ENCODE data around the gene SH2D1B.
"Not testable (repeated sequence)": the region's sequence is repeated elsewhere in the genome, so short reads cannot be mapped to it uniquely, and the experiment has no call there.

SH2D1B gene

GRCh38 chr1:162421258-162422164, 9.6 kb upstream of the SH2D1B start:
- no peak for DNase-seq (ENCODE audit: insufficient read length, low spot score)
- FAIRE-seq = no peak

GRCh38 chr1:162420120-162420519, 8.2 kb upstream of the SH2D1B start:
- no peak for DNase-seq (ENCODE audit: insufficient read length, low spot score)
- no peak for FAIRE-seq

More at GRCh38 chr1:162421258-162422164, 9.6 kb upstream of the SH2D1B start:
- TF ChIP-seq PAX5 (IDR thresholded peaks at IDR 0.05; ENCODE audit: insufficient read depth, low read length, severe bottlenecking) (no peak), POU2F2 (IDR thresholded peaks at IDR 0.05; ENCODE audit: low read depth, low read length) (no peak), POLR2A (IDR thresholded peaks at IDR 0.05; ENCODE audit: low read depth, low read length) (no peak), TAF1 (IDR thresholded peaks at IDR 0.05; ENCODE audit: low read depth, low read length) (no peak), POLR2AphosphoS5 (IDR thresholded peaks at IDR 0.05; ENCODE audit: low read depth, low read length) (no peak), SPI1 (IDR thresholded peaks at IDR 0.05; ENCODE audit: low read depth, low read length) (no peak)

GRCh38 chr1:162419450-162419931, 7.6 kb upstream of the SH2D1B start:
- FAIRE-seq; DNase-seq (ENCODE audit: insufficient read length, low spot score): not testable (repeated sequence)

More at GRCh38 chr1:162420120-162420519, 8.2 kb upstream of the SH2D1B start:
- TF ChIP-seq PAX5 (IDR thresholded peaks at IDR 0.05; ENCODE audit: insufficient read depth, low read length, severe bottlenecking) (no peak), TAF1 (IDR thresholded peaks at IDR 0.05; ENCODE audit: low read depth, low read length) (no peak), POLR2A (IDR thresholded peaks at IDR 0.05; ENCODE audit: low read depth, low read length) (no peak), POLR2AphosphoS5 (IDR thresholded peaks at IDR 0.05; ENCODE audit: low read depth, low read length) (no peak), SPI1 (IDR thresholded peaks at IDR 0.05; ENCODE audit: low read depth, low read length) (no peak), POU2F2 (IDR thresholded peaks at IDR 0.05; ENCODE audit: low read depth, low read length) (no peak)

GRCh38 chr1:162418584-162418983, 6.6 kb upstream of the SH2D1B start:
- not testable (repeated sequence) for FAIRE-seq; DNase-seq (ENCODE audit: insufficient read length, low spot score)

- DNase-seq (ENCODE audit: insufficient read length, low spot score) (no peak), FAIRE-seq (no peak)
- TF ChIP-seq TAF1 (IDR thresholded peaks at IDR 0.05; ENCODE audit: low read depth, low read length) = no peak
- TF ChIP-seq POLR2AphosphoS5 (IDR thresholded peaks at IDR 0.05; ENCODE audit: low read depth, low read length) = no peak
- TF ChIP-seq PAX5 (IDR thresholded peaks at IDR 0.05; ENCODE audit: insufficient read depth, low read length, severe bottlenecking) = no peak
- no peak for TF ChIP-seq POU2F2 (IDR thresholded peaks at IDR 0.05; ENCODE audit: low read depth, low read length)
- no peak for TF ChIP-seq POLR2A (IDR thresholded peaks at IDR 0.05; ENCODE audit: low read depth, low read length)
- TF ChIP-seq SPI1 (IDR thresholded peaks at IDR 0.05; ENCODE audit: low read depth, low read length) = no peak
These were observed 5.7 kb upstream of the SH2D1B start for GRCh38 chr1:162417650-162418049.

- FAIRE-seq (no peak), DNase-seq (ENCODE audit: insufficient read length, low spot score) (no peak)
- TF ChIP-seq POLR2A (IDR thresholded peaks at IDR 0.05; ENCODE audit: low read depth, low read length) (no peak), POLR2AphosphoS5 (IDR thresholded peaks at IDR 0.05; ENCODE audit: low read depth, low read length) (no peak), TAF1 (IDR thresholded peaks at IDR 0.05; ENCODE audit: low read depth, low read length) (no peak), SPI1 (IDR thresholded peaks at IDR 0.05; ENCODE audit: low read depth, low read length) (no peak), PAX5 (IDR thresholded peaks at IDR 0.05; ENCODE audit: insufficient read depth, low read length, severe bottlenecking) (no peak)
These were observed 5.0 kb upstream of the SH2D1B start for GRCh38 chr1:162416909-162417308.

- DNase-seq (ENCODE audit: insufficient read length, low spot score) = no peak
- TF ChIP-seq PAX5 (IDR thresholded peaks at IDR 0.05; ENCODE audit: insufficient read depth, low read length, severe bottlenecking) (no peak), POU2F2 (IDR thresholded peaks at IDR 0.05; ENCODE audit: low read depth, low read length) (no peak), POLR2AphosphoS5 (IDR thresholded peaks at IDR 0.05; ENCODE audit: low read depth, low read length) (no peak)
- FAIRE-seq = no peak
These were observed 4.3 kb upstream of the SH2D1B start for GRCh38 chr1:162416215-162416614.

GRCh38 chr1:162407539-162407938, 4.4 kb downstream of the SH2D1B start:
- no peak for FAIRE-seq
- TF ChIP-seq SPI1 (IDR thresholded peaks at IDR 0.05; ENCODE audit: low read depth, low read length) (no peak), POU2F2 (IDR thresholded peaks at IDR 0.05; ENCODE audit: low read depth, low read length) (no peak), PAX5 (IDR thresholded peaks at IDR 0.05; ENCODE audit: insufficient read depth, low read length, severe bottlenecking) (no peak), TAF1 (IDR thresholded peaks at IDR 0.05; ENCODE audit: low read depth, low read length) (no peak), POLR2AphosphoS5 (IDR thresholded peaks at IDR 0.05; ENCODE audit: low read depth, low read length) (no peak), POLR2A (IDR thresholded peaks at IDR 0.05; ENCODE audit: low read depth, low read length) (no peak)
- DNase-seq (ENCODE audit: insufficient read length, low spot score) = no peak

- no peak for TF ChIP-seq POLR2A (IDR thresholded peaks at IDR 0.05; ENCODE audit: low read depth, low read length)
- no peak for TF ChIP-seq SPI1 (IDR thresholded peaks at IDR 0.05; ENCODE audit: low read depth, low read length)
- DNase-seq (ENCODE audit: insufficient read length, low spot score) (no peak), FAIRE-seq (no peak)
These were observed 5.1 kb downstream of the SH2D1B start for GRCh38 chr1:162406811-162407210.

- DNase-seq (ENCODE audit: insufficient read length, low spot score) = no peak
- TF ChIP-seq POU2F2 (IDR thresholded peaks at IDR 0.05; ENCODE audit: low read depth, low read length) (no peak), SPI1 (IDR thresholded peaks at IDR 0.05; ENCODE audit: low read depth, low read length) (no peak), TAF1 (IDR thresholded peaks at IDR 0.05; ENCODE audit: low read depth, low read length) (no peak)
- FAIRE-seq = no peak
These were observed 6.1 kb downstream of the SH2D1B start for GRCh38 chr1:162405800-162406199.

Measured in GM12891 (cell line).